Mesodermal cell (in vitro differentiated cells): ENCODE measurements around the gene FHL3.

Experiments used
- H3K27ac ChIP-seq: 2 replicates; pipeline ENCODE4 v1.7.0; 2013; ENCODE audit warnings: mild to moderate bottlenecking, low read depth, low read length, moderate library complexity; ENCODE audit not compliant: severe bottlenecking
- H3K36me3 ChIP-seq: 2 replicates; pipeline ENCODE4 v1.7.1; 2013; ENCODE audit warnings: mild to moderate bottlenecking, low read length, moderate library complexity; ENCODE audit not compliant: control insufficient read depth, insufficient read depth
- H3K4me1 ChIP-seq: one replicate; pipeline ENCODE4 v1.7.1; 2013; ENCODE audit warnings: mild to moderate bottlenecking, low read length; ENCODE audit not compliant: insufficient read depth, control insufficient read depth, poor library complexity, severe bottlenecking
- H3K4me3 ChIP-seq: 2 replicates; pipeline ENCODE4 v1.7.0; 2013; ENCODE audit warnings: low read length, control low read depth, mild to moderate bottlenecking; ENCODE audit not compliant: insufficient read depth, poor library complexity, severe bottlenecking; ENCODE audit errors: extremely low read depth
- H3K9me3 ChIP-seq: 2 replicates; pipeline ENCODE4 v1.7.1; 2013; ENCODE audit warnings: mild to moderate bottlenecking, low read length, moderate library complexity; ENCODE audit not compliant: control insufficient read depth
- WGBS, 2 experiments: methylation state at CpG; one replicate each; pipeline ENCODE4 v1.1.5; 2013; ENCODE audit warnings: missing lambda C conversion rate in 2 of 2; ENCODE audit not compliant: insufficient coverage in 2 of 2; 5-methylcytosine and 5-hydroxymethylcytosine counted together

FHL3 gene

GRCh38 chr1:37949524-37950152 is 55.7 kb downstream of the FHL3 start:
- WGBS, 2 experiments, result 89 to 96% methylated on average over 4 of the region's 6 CpGs

GRCh38 chr1:37948841-37949240 is 56.5 kb downstream of the FHL3 start:
- H3K4me1 ChIP-seq, result peaks cover 13% of the 10 kb centered on the region
- H3K27ac ChIP-seq, result no peak overlapping the region
- no peak overlapping the region for H3K4me3 ChIP-seq
- H3K36me3 ChIP-seq, result peaks cover 3% of the 10 kb centered on the region
- H3K9me3 ChIP-seq, result no peaks in the 10 kb centered on the region

More at GRCh38 chr1:37949524-37950152, 55.7 kb downstream of the FHL3 start:
- H3K4me1 ChIP-seq, result peaks cover 13% of the 10 kb centered on the region
- no peaks in the 10 kb centered on the region for H3K36me3 ChIP-seq
- no peak overlapping the region for H3K4me3 ChIP-seq
- no peaks in the 10 kb centered on the region for H3K9me3 ChIP-seq
- no peak overlapping the region for H3K27ac ChIP-seq

DNA sequence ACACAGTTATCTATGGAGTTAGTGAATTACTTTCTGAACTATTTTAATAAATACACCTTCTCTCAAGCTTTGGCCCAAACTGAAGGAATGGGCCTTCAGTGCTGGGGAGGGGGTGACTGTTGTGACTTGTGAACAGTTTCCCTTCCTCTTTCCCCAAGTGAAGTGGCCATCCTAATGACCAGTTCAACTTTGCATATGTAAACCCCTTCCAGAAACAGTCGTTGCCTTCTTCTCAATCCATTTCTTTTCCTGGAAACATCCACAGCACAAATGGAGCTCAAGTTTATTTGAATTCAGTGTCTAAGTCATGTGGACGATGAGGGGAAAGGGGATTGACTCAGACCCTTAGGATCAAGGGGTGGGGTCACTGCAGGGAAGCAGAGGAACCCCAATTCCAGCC is 57.1 kb downstream of the FHL3 start:
- peaks cover 4% of the 10 kb centered on the region for H3K36me3 ChIP-seq
- 80 to 83% methylated on average over 1 of the region's 2 CpGs for WGBS, 2 experiments
- no peak overlapping the region for H3K4me3 ChIP-seq
- peaks cover 13% of the 10 kb centered on the region for H3K4me1 ChIP-seq
- H3K27ac ChIP-seq, result no peak overlapping the region
- H3K9me3 ChIP-seq, result no peaks in the 10 kb centered on the region

DNA sequence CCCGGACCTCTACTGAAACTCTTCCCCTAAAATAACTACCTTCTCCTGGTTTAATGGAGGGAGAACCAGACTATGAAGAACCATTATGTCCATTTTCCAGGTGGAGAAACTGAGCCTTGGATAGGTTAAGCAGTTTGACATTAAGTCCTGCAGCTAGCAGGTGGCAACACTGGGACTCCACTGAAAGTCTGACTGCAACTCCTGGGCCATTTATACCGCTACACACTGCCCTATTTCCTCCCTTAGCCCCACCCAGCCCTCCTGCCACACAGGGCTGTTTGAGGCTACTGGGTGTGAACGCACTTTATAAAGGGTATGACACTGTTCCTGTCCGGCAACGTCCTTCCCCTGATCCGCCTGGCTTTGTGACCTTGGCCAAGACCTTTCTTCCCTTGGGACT is 58.0 kb downstream of the FHL3 start:
- WGBS, 2 experiments, result 86% methylated on average over 1 to 4 of the region's 6 CpGs
- H3K4me3 ChIP-seq, result no peak overlapping the region
- peaks cover 4% of the 10 kb centered on the region for H3K36me3 ChIP-seq
- H3K4me1 ChIP-seq, result peaks cover 13% of the 10 kb centered on the region
- no peak overlapping the region for H3K27ac ChIP-seq
- no peaks in the 10 kb centered on the region for H3K9me3 ChIP-seq
